Subcutaneous abdominal adipose tissue (tissue), 5 donors: ENCODE data around the gene GLDC.

ENCODE experiments used
- H3K27ac ChIP-seq: one replicate; pipeline ENCODE4 v1.7.0; 2013; ENCODE audit warnings: low read depth, mild to moderate bottlenecking, inconsistent platforms, low read length, moderate library complexity
- H3K27me3 ChIP-seq, 5 donors: one replicate each; pipeline ENCODE4 v1.7.0; 2013; ENCODE audit warnings: low read length in 5 of 5, inconsistent platforms in 1 of 5; ENCODE audit not compliant: control insufficient read depth in 5 of 5, insufficient read depth in 4 of 5
- H3K36me3 ChIP-seq, 5 donors: one replicate each; pipeline ENCODE4 v1.7.0; 2013; ENCODE audit warnings: low read length in 5 of 5; ENCODE audit not compliant: control insufficient read depth in 5 of 5, insufficient read depth in 5 of 5
- H3K4me1 ChIP-seq, 5 donors: one replicate each; pipeline ENCODE4 v1.7.0; 2013; ENCODE audit warnings: low read length in 5 of 5, mild to moderate bottlenecking in 3 of 5, moderate library complexity in 1 of 5; ENCODE audit not compliant: control insufficient read depth in 5 of 5, insufficient read depth in 5 of 5
- H3K4me3 ChIP-seq, 5 donors: one replicate each; pipeline ENCODE4 v1.7.0; 2013; ENCODE audit warnings: low read length in 5 of 5, low read depth in 1 of 5
- H3K9ac ChIP-seq, 5 donors: one replicate each; pipeline ENCODE4 v1.7.0; 2013; ENCODE audit warnings: low read length in 5 of 5, mild to moderate bottlenecking in 4 of 5, moderate library complexity in 3 of 5
- H3K9me3 ChIP-seq, 5 donors: one replicate each; pipeline ENCODE4 v1.7.0; 2013; ENCODE audit warnings: low read length in 5 of 5; ENCODE audit not compliant: control insufficient read depth in 5 of 5
- donor health status: healthy.
- donor health status: healthy.
- donor health status: healthy.
- donor health status: healthy.
- donor health status: healthy.

The GLDC gene

DNA sequence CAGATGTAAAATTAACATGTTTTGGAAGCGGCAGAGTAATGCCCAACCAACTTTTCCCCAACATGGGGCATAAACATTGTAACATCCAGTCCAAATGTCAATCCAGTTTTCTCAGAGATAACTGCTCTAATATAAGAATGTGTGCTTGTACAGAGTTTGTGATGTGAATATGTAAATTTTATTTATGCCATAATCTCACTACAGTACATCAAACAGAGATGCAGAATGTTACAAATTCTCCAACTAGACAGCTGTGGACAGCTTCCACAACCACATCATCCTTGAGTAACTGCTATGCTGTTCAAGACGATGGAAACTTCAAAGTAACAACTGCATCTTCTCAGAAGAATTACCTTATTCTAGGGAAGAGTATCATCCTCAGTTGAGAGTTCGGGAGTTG lies 109.9 kb downstream of the GLDC start:
- no peak overlapping the region for H3K27ac ChIP-seq
- H3K36me3 ChIP-seq, result no peaks in the 10 kb centered on the region
- H3K4me1 ChIP-seq, result no peaks in the 10 kb centered on the region
- H3K4me3 ChIP-seq, result no peak overlapping the region
- peaks cover 0 to 5% (median 0%) of the 10 kb centered on the region in 5 donors for H3K27me3 ChIP-seq
- no peak overlapping the region for H3K9ac ChIP-seq
- H3K9me3 ChIP-seq, result no peaks in the 10 kb centered on the region

DNA sequence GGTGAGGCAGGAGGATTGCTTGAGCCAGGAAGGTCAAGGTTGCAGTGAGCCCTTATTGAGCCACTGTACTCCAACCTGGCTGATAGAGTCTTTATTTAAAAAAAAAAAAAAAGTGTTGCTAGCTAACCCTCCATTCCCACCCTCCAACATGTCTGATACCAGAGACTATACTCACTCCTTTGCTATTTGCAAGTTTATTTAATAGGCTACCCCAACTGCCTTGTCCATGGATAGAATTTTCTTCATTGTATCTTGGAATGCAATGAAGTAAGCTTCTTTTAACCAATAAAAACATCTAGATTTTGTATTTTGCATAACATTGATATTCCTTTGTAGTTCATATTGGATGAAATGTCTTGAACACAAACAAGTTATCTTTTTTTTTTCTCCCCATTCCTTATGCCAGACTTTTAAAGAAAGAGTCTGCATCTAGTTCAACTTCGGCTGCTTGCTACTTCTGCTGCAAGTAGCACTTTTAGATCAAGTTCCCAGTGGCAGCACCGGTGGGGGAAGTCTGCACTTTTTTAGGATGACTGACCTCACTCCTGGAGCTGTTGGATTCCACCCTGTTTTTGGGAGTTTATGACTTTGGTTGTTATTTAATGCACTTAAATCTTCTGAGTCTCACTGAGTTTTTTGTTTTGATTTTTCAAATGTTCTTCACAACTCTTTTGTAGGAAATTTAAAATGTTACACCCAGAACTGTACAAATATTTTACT lies 120.0 kb downstream of the GLDC start:
- H3K4me3 ChIP-seq, result no peak overlapping the region
- peaks cover 3 to 14% (median 10%) of the 10 kb centered on the region in 5 donors for H3K9me3 ChIP-seq
- H3K27ac ChIP-seq, result no peak overlapping the region
- H3K27me3 ChIP-seq, result no peaks in the 10 kb centered on the region
- peaks cover 0 to 3% (median 0%) of the 10 kb centered on the region in 5 donors for H3K36me3 ChIP-seq
- no peaks in the 10 kb centered on the region for H3K4me1 ChIP-seq
- no peak overlapping the region for H3K9ac ChIP-seq

DNA sequence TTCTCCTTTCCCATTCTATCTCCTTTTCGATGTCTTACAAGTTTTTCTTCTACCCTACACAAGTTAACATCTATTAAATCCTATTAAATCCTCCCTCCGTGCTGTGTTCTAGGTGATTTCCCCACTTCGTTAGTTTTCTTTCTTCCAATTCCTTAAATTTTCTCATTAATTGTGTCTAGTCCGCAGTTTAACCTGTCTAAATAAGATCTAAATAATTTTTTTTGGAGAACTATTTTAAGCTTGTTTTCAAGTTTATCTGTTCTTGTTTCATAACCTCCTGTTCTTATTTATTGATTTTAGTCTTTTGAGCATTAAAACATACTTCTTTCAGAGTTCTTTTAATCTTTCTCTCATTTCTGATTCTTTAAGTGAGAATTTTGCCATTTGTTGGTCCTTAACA lies 123.3 kb downstream of the GLDC start:
- Histone ChIP-seq H3K36me3 (peaks cover 0 to 3% (median 0%) of the 10 kb centered on the region in 5 donors), H3K4me3 (no peak overlapping the region), H3K27ac (no peak overlapping the region), H3K9ac (no peak overlapping the region), H3K9me3 (peaks cover 3 to 14% (median 10%) of the 10 kb centered on the region in 5 donors), H3K27me3 (no peaks in the 10 kb centered on the region), H3K4me1 (no peaks in the 10 kb centered on the region)

DNA sequence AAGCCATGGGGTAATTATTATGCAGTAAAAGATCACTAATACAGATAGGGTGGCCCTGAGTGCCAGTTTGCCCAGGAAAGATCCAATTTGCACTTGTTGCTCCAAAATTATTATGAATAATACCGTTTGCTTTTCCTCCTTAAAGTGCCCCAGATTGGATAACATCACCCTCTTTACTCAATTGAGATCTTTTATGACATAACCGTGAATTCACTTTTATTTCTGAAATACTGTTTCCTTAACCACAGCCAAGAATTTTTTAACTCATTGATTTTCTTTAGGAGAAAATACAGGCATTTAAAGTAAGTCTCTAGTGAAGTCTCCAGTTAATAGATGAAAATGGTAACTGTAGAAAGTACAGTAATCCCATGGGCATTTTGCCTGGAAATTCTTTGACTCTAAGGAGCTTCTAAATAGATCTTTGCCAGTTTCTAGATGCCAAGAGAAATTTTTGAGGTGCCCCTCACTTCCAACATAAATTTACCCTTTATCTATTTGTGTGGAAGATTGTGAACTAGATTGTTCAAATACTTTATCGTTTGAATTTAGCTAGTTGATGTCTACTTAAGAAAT lies 133.4 kb downstream of the GLDC start:
- Histone ChIP-seq H3K4me1 (no peaks in the 10 kb centered on the region), H3K9me3 (no peaks in the 10 kb centered on the region), H3K9ac (no peak overlapping the region), H3K4me3 (no peak overlapping the region), H3K27me3 (no peaks in the 10 kb centered on the region), H3K36me3 (peaks cover 5 to 14% (median 10%) of the 10 kb centered on the region in 5 donors), H3K27ac (no peak overlapping the region)

DNA sequence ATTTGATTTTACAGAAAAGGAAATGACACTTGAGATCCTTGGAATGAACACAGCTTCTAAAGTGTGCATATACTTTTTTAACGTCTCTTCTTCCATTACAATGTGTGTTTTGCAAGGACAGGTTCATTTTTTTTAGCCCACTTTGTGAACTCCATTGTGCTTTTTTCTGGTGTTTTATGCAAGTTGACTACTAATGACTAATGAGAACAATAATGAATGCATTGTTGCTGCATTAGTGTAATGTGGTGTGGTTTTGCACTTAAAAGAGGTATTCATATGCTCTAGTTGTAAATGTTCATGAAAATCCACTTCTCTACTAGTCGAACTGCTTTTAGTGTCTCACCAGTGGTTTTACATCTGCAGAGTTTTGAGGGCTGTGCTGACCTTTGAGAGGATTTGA lies 139.0 kb downstream of the GLDC start:
- Histone ChIP-seq H3K4me1 (no peaks in the 10 kb centered on the region), H3K9ac (no peak overlapping the region), H3K36me3 (peaks cover 38 to 52% (median 45%) of the 10 kb centered on the region in 5 donors), H3K4me3 (no peak overlapping the region), H3K27ac (no peak overlapping the region), H3K27me3 (no peaks in the 10 kb centered on the region), H3K9me3 (no peaks in the 10 kb centered on the region)

DNA sequence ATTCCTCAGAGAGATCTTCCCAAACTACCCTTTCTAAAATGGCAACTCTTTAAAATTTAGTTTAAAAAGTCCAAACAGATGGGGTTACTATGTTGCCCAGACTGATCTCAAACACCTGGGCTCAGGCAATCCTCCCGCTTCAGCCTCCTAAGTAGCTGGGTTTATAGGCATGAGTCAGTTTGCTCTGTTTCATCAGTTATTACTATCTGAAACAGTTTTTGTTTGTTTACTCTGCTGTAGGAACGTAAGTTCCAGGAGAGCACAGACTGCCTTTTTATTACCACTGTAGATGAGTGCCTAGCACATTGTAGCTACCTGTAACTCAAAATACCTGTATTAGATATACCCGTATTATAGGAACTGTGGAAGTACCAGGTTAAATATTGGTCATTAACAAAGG lies 143.1 kb downstream of the GLDC start:
- H3K4me3 ChIP-seq, result no peak overlapping the region
- no peak overlapping the region for H3K9ac ChIP-seq
- no peaks in the 10 kb centered on the region for H3K4me1 ChIP-seq
- H3K9me3 ChIP-seq, result no peaks in the 10 kb centered on the region
- H3K27me3 ChIP-seq, result no peaks in the 10 kb centered on the region
- H3K36me3 ChIP-seq, result peaks cover 58 to 75% (median 71%) of the 10 kb centered on the region in 5 donors
- no peak overlapping the region for H3K27ac ChIP-seq

DNA sequence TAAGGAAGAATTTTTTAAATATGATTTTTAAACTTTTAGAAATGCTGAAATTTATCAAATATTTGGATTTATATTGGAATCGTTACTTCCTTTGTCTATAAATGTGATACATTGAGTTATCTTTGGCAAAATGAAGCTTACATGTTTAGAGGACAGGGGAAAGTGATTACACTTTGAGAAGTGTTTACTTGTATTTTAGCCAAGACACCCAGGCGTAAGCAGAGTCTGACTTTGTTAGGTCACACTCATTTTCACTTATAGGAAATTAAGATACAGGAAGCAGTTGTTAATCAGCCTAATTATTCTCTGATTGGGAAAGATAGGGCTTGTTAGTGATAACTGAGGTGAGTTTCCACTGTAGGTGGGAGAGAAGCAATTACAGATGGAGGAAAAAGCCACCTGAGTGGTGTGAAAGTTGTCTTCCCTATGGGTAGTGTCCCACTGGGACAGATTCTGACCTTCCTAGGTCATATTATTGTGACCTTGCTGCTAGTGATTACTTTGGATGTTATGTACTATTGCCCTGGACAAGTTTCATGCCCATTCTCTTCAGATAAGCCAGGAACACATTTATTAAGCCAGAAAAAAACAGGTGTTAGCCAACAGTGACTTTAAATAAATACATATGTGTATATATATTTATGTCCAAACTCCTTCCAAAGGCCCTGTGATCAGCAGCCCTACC lies 143.9 kb downstream of the GLDC start:
- Histone ChIP-seq H3K9ac (no peak overlapping the region), H3K27me3 (no peaks in the 10 kb centered on the region), H3K4me1 (no peaks in the 10 kb centered on the region), H3K4me3 (no peak overlapping the region), H3K9me3 (no peaks in the 10 kb centered on the region), H3K27ac (no peak overlapping the region), H3K36me3 (peaks cover 63 to 75% (median 70%) of the 10 kb centered on the region in 5 donors)

DNA sequence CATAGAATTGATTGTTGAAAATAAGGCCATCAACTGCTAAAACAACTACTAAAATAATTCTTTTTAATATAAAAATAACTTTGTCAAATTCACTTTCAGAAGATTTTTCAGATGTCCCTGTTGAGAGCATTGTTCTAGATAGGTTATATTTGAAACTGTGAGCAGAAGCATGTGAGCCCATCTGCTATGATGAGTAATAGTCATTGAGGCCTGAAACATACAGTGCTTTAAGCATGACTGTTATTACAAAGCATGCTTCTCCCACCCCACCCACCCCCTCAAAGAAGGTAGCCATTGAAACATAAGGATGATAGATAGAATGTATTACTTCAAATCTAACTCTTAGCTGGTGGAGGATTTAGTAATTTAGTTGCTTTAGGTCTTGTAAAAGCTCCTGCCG lies 146.5 kb downstream of the GLDC start:
- Histone ChIP-seq H3K4me3 (no peak overlapping the region), H3K27me3 (no peaks in the 10 kb centered on the region), H3K4me1 (no peaks in the 10 kb centered on the region), H3K9me3 (no peaks in the 10 kb centered on the region), H3K27ac (no peak overlapping the region), H3K36me3 (peaks cover 43 to 71% (median 56%) of the 10 kb centered on the region in 5 donors), H3K9ac (no peak overlapping the region)

DNA sequence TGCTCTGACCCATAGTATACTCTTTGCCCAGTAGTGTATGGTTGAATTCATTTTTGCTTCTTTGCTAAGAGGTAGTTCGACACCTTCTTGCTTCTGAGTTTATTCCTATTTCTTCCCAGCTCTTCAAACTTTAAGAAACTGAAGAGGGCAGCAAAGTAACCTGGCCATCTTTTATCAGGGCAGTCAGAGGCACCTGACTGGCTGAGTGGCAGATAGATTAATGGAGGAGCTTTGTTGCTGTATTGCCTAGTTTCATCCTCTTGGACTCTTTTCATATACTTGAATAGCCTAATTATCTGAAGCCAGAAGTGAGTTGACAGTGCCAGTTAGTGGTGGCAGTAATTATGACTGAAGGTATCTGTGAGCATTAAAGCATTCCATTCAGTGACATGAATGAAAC lies 150.1 kb downstream of the GLDC start:
- no peak overlapping the region for H3K4me3 ChIP-seq
- H3K4me1 ChIP-seq, result no peaks in the 10 kb centered on the region
- peaks cover 25 to 52% (median 43%) of the 10 kb centered on the region in 5 donors for H3K36me3 ChIP-seq
- H3K9me3 ChIP-seq, result no peaks in the 10 kb centered on the region
- H3K9ac ChIP-seq, result no peak overlapping the region
- no peaks in the 10 kb centered on the region for H3K27me3 ChIP-seq
- no peak overlapping the region for H3K27ac ChIP-seq

DNA sequence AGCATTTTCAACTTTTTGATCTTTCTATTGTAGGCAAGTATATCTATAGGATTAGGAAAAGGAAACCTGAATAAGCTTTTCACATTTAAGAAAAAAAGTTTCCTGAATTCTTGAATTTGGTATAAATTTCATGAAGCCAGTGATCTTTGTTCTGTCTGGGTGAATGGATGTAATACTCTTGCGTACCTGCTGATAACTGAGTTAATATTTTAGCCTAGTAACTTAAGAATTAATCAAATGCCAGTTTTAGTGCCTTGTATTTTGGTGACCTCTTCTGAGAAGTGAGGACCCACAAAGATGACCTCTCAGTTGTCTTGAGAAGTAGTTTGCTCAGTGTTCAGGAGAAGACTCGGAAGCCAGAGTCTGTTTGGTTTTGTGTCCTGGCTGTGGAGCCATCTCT lies 154.7 kb downstream of the GLDC start:
- H3K4me3 ChIP-seq, result no peak overlapping the region
- H3K4me1 ChIP-seq, result no peaks in the 10 kb centered on the region
- no peak overlapping the region for H3K27ac ChIP-seq
- no peaks in the 10 kb centered on the region for H3K9me3 ChIP-seq
- no peak overlapping the region for H3K9ac ChIP-seq
- peaks cover 14 to 43% (median 32%) of the 10 kb centered on the region in 5 donors for H3K36me3 ChIP-seq
- H3K27me3 ChIP-seq, result no peaks in the 10 kb centered on the region
